HepG2 (cell line): Measurements from ENCODE around the gene HINFP. TPM values are rescaled to one million over a fixed set of nuclear protein-coding genes. Genes with fewer than 3 reads are reported as not detected.

Source experiments
- FOSL2 ChIP-seq: sonication (generic); formaldehyde crosslinking; IDR thresholded peaks from 2 replicates; pipeline ENCODE4 v1.4.0; 2020; ENCODE audit warnings: missing genetic modification reagents
- HOXD1 ChIP-seq: sonication (generic); formaldehyde crosslinking; IDR thresholded peaks from 2 replicates; pipeline ENCODE4 v1.5.0; 2020; ENCODE audit warnings: missing genetic modification reagents
- NR2C2 ChIP-seq: sonication (generic); formaldehyde crosslinking; IDR thresholded peaks from 2 replicates; pipeline ENCODE4 v1.4.0; 2020; ENCODE audit warnings: missing genetic modification reagents, mild to moderate bottlenecking, moderate library complexity, borderline replicate concordance
- PBX3 ChIP-seq: sonication (generic); formaldehyde crosslinking; IDR thresholded peaks from 2 replicates; pipeline ENCODE4 v1.8.1; 2023; ENCODE audit warnings: missing genetic modification reagents, inconsistent platforms, borderline replicate concordance
- PHF21A ChIP-seq: sonication (generic); formaldehyde crosslinking; IDR thresholded peaks from 2 replicates; pipeline ENCODE4 v1.5.0; 2020; ENCODE audit warnings: mild to moderate bottlenecking, missing genetic modification reagents
- PRDM15 ChIP-seq: sonication (generic); formaldehyde crosslinking; IDR thresholded peaks from 2 replicates; pipeline ENCODE4 v1.4.0; 2020; ENCODE audit warnings: missing genetic modification reagents
- REL ChIP-seq: sonication (generic); formaldehyde crosslinking; conservative IDR thresholded peaks from 2 replicates; pipeline ENCODE4 v1.8.0; 2022; ENCODE audit warnings: mild to moderate bottlenecking, missing genetic modification reagents, moderate library complexity
- RELA ChIP-seq: sonication (generic); formaldehyde crosslinking; IDR thresholded peaks from 2 replicates; pipeline ENCODE4 v1.4.0; 2020; ENCODE audit warnings: missing genetic modification reagents
- REXO4 ChIP-seq: sonication (generic); formaldehyde crosslinking; IDR thresholded peaks from 2 replicates; pipeline ENCODE4 v1.8.0; 2022; ENCODE audit warnings: missing genetic modification reagents, mild to moderate bottlenecking, borderline replicate concordance
- SALL2 ChIP-seq: sonication (generic); formaldehyde crosslinking; IDR thresholded peaks from 2 replicates; pipeline ENCODE4 v1.8.1; 2023; ENCODE audit warnings: mild to moderate bottlenecking, missing genetic modification reagents, inconsistent platforms
- SOX13 ChIP-seq, 3 experiments: fragments of 450-650 bp in 1 of 3; sonication (generic) in 1 of 3; formaldehyde crosslinking in 1 of 3; IDR thresholded peaks in 2 of 3; conservative IDR thresholded peaks in 1 of 3; 2 replicates each; pipeline versions ENCODE4 v1.5.0 to v1.6.1; 2016 to 2020; ENCODE audit warnings: antibody characterized with exemption in 1 of 3, mild to moderate bottlenecking in 1 of 3, missing compliant biosample characterization in 1 of 3, missing genetic modification reagents in 1 of 3, moderate library complexity in 1 of 3
- TFDP2 ChIP-seq: sonication (generic); formaldehyde crosslinking; IDR thresholded peaks from 2 replicates; pipeline ENCODE4 v1.4.0; 2020; ENCODE audit warnings: missing genetic modification reagents
- U2AF2 ChIP-seq: fragments of 200-400 bp; formaldehyde crosslinking; IDR thresholded peaks from 2 replicates; pipeline ENCODE4 v1.6.1; 2017; ENCODE audit warnings: low read depth, mild to moderate bottlenecking, low read length
- ZNF776 ChIP-seq: sonication (generic); formaldehyde crosslinking; IDR thresholded peaks from 2 replicates; pipeline ENCODE4 v1.4.0; 2020; ENCODE audit warnings: mild to moderate bottlenecking, missing genetic modification reagents
- polyA plus RNA-seq, 8 experiments: library from polyadenylated mRNA; depleted of rRNA in 3 of 8; stranded (reverse) in 7 of 8; unstranded in 1 of 8; fragments of >200 nt; fragmentation: Illumina TruSeq in 4 of 8; extraction: Trizol in 4 of 8; gene quantifications; 2 replicates each; pipeline versions ENCODE4 v1.2.1 to v1.2.3, GENCODE V29; 2011 to 2016; ENCODE audit warnings: low read depth in 4 of 8, missing spikeins in 1 of 8, mixed read lengths in 1 of 8; ENCODE audit not compliant: insufficient read depth in 1 of 8
- total RNA-seq, 5 experiments: library from RNA; depleted of rRNA; stranded (reverse); fragments of >200 nt; fragmentation: Illumina TruSeq; extraction: Trizol; gene quantifications; 2 replicates each; pipeline ENCODE4 v1.2.3, GENCODE V29; 2016; ENCODE audit warnings: low read depth in 1 of 5
- TF ChIP-seq, protein P1 (sequence below): sonication (generic); formaldehyde crosslinking; IDR thresholded peaks from 2 replicates; pipeline ENCODE4 v1.4.0; 2020; ENCODE audit warnings: missing genetic modification reagents, borderline replicate concordance

The HINFP gene
- total and polyA plus RNA-seq, 2 of the 13 experiments (the other 11 are each of a cell fraction or from before 2014, with no cell fraction given), result 15.1 to 21.4 TPM

GRCh38 chr11:119106564-119107537 is 14.5 kb upstream of the HINFP start, which contains the start of gene C2CD2L (continued):
- no peak for TF ChIP-seq FOSL2
- no peak for TF ChIP-seq REXO4 (CRISPR knock-in tag)
- TF ChIP-seq RELA (CRISPR knock-in tag), result no peak
- TF ChIP-seq, protein P1, sequence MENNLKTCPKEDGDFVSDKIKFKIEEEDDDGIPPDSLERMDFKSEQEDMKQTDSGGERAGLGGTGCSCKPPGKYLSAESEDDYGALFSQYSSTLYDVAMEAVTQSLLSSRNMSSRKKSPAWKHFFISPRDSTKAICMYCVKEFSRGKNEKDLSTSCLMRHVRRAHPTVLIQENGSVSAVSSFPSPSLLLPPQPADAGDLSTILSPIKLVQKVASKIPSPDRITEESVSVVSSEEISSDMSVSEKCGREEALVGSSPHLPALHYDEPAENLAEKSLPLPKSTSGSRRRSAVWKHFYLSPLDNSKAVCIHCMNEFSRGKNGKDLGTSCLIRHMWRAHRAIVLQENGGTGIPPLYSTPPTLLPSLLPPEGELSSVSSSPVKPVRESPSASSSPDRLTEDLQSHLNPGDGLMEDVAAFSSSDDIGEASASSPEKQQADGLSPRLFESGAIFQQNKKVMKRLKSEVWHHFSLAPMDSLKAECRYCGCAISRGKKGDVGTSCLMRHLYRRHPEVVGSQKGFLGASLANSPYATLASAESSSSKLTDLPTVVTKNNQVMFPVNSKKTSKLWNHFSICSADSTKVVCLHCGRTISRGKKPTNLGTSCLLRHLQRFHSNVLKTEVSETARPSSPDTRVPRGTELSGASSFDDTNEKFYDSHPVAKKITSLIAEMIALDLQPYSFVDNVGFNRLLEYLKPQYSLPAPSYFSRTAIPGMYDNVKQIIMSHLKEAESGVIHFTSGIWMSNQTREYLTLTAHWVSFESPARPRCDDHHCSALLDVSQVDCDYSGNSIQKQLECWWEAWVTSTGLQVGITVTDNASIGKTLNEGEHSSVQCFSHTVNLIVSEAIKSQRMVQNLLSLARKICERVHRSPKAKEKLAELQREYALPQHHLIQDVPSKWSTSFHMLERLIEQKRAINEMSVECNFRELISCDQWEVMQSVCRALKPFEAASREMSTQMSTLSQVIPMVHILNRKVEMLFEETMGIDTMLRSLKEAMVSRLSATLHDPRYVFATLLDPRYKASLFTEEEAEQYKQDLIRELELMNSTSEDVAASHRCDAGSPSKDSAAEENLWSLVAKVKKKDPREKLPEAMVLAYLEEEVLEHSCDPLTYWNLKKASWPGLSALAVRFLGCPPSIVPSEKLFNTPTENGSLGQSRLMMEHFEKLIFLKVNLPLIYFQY (CRISPR knock-in tag), result peak; percentile 88; the same call in 1 of the 2 replicates
- peak; percentile 53; the same call in 1 of the 2 replicates for TF ChIP-seq TFDP2 (CRISPR knock-in tag)
- peak; percentile 53; the same call in 1 of the 2 replicates for TF ChIP-seq NR2C2 (CRISPR knock-in tag)
- TF ChIP-seq ZNF776 (CRISPR knock-in tag), result no peak
- no peak for TF ChIP-seq SOX13 (IDR thresholded peaks at IDR 0.05)
- TF ChIP-seq SOX13 (CRISPR knock-in tag; conservative IDR thresholded peaks at IDR 0.05 in 1 of 2, IDR thresholded peaks at IDR 0.05 in 1 of 2), result no peak
- no peak for TF ChIP-seq REL (CRISPR knock-in tag)
- no peak; the same call in 1 of the 2 replicates for TF ChIP-seq HOXD1
- no peak; the same call in 1 of the 2 replicates for TF ChIP-seq SALL2
- no peak for TF ChIP-seq PBX3 (CRISPR knock-in tag)
- no peak for TF ChIP-seq PHF21A (CRISPR knock-in tag)
- TF ChIP-seq PRDM15 (CRISPR knock-in tag), result no peak
- no peak for TF ChIP-seq U2AF2
